GM10248 (cell line): ENCODE results near the gene ACTR3C.

Experiments used
- CTCF ChIA-PET: fragments of 300-600 bp; sonication (Branson Sonifier 250); formaldehyde crosslinking; extraction: SDS; loops from one replicate; lab custom pipeline; 2021; ENCODE audit warnings: antibody characterized with exemption; lab: Yijun Ruan, JAX
- POLR2A ChIA-PET: fragments of 350-650 bp; sonication (Branson Sonifier 250); formaldehyde crosslinking; extraction: SDS; loops from one replicate; lab custom pipeline; 2020; ENCODE audit warnings: antibody characterized with exemption; lab: Yijun Ruan, JAX
- DNase-seq: peaks from one replicate; pipeline ENCODE4 v3.0.0; 2012; ENCODE audit errors: extremely low spot score
- TF ChIP-seq, protein P1 (sequence below): IDR thresholded peaks from 2 replicates; pipeline ENCODE4 v1.5.1; 2012; ENCODE audit warnings: mild to moderate bottlenecking, low read depth; ENCODE audit errors: extremely low read depth, missing control alignments, control extremely low read depth

ACTR3C gene

DNA sequence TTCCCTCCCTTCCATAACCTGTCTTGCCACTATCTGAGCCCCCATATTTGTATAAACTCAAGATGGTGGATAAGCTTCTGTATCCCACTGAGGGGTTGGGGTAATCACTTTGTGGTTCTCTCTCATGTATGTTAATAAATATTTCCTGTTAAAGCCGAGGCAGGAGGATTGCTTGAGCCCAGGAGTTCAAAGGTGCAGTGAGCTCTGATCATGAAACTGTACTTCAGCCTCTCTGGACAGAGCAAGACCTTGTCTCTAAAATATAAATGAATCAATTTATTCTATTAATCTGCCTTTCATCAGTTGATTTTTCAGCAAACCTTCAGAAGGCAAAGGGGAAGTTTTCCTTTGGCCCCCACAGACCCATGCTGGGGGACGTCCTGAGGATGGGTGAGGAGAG lies 19.9 kb upstream of the ACTR3C start:
- ChIA-PET POLR2A (no interaction called here), CTCF (interaction anchor here (1.0 to 6.1 kb wide), 2 partner anchors 13 to 22 kb away, joined by 3 to 48 read pairs; no protein-coding TSS in a partner anchor)
- no peak for DNase-seq
- TF ChIP-seq, protein P1, sequence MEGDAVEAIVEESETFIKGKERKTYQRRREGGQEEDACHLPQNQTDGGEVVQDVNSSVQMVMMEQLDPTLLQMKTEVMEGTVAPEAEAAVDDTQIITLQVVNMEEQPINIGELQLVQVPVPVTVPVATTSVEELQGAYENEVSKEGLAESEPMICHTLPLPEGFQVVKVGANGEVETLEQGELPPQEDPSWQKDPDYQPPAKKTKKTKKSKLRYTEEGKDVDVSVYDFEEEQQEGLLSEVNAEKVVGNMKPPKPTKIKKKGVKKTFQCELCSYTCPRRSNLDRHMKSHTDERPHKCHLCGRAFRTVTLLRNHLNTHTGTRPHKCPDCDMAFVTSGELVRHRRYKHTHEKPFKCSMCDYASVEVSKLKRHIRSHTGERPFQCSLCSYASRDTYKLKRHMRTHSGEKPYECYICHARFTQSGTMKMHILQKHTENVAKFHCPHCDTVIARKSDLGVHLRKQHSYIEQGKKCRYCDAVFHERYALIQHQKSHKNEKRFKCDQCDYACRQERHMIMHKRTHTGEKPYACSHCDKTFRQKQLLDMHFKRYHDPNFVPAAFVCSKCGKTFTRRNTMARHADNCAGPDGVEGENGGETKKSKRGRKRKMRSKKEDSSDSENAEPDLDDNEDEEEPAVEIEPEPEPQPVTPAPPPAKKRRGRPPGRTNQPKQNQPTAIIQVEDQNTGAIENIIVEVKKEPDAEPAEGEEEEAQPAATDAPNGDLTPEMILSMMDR = no peak

DNA sequence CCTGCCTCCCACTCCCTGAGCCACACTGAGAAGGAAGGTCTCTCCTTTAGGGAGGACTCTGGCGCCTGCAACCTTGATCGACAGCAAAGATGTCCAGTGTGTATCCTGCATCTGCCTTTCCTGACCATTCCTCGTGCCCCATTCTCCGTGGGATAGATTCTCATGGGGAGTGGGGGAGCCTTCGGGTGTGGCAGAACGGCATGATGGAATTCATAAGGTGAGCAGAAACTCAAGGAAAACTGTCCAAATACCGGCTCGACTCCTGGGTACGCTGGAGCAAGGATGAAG lies 18.7 kb upstream of the ACTR3C start:
- ChIA-PET CTCF (no interaction called here), POLR2A (no interaction called here)
- DNase-seq = no peak
- TF ChIP-seq, protein P1 = no peak

DNA sequence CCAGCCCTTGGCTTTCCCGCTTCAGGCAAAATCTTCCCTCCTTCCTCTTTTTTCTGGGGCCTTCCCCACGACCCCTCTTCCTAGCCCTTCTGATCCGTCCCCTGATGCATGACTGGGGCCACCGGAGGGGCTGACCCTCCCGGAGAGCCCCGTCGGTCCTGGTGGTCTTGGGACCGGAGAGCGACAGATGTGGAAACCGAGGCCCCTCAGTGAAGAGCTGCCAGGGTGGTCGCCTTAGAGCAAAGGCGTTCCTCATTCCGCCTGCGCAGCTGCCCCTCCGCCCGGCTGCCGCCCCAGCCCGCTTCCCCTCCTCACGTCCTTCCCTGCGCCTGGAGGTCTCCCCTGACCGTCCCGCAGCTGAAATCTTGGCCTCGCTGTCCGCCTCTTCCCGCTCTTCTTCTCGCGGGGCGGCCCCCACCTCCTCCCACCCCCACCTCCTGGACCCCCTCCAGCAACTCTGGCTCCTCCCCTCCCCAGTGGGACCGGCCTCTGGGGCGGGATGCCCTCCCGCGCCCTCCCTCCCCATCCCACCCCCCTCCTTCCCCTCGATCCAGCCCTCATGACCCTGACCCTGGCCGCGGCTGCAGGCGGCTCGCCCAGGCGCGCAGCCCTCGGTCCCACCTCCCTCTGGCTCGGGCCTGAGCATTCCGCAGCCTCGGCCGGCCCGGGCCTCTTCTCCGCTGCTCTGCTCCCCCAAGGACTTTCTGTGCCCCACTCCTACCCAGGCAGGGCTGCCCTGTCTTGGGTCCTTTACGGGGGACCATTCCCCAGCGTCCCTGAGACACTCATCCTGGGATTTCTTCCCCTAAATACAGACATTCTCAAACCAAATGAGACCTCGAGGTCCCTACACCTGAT lies 18.1 kb upstream of the ACTR3C start, which contains the start of gene RARRES2:
TSS of gene RARRES2 (minus strand) at position 367 of the 858 bp plus-strand sequence. CDS start 1,020 bp downstream, outside the sequence.
- DNase-seq = no peak
- POLR2A ChIA-PET = no interaction called here
- CTCF ChIA-PET = no interaction called here
- TF ChIP-seq, protein P1 = no peak

DNA sequence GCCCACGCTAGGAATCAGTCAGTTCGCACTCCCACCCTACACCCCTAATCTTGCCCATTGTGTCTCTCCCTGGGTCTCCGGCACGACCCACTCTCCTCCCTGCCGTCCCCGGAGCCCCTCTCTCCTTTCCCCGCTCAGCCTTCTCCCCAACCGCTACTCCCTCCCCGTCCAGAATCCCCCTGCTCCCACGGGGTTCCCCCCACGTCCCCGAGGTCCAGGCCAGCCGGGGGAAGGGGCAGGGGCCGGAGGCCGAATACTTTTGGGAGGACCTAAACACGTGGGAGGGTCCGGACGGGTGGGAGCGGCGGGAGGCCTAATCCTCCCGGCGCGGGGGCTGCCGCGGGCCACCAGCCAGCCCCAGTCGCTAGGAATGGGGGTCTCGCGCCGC lies 17.5 kb upstream of the ACTR3C start:
- ChIA-PET POLR2A (interaction anchor here (1.1 kb wide), 1 partner anchor 14 kb away, joined by 4 read pairs; no protein-coding TSS in a partner anchor), CTCF (interaction anchor here (1.3 kb wide), 1 partner anchor 12 kb away, joined by 3 read pairs; no protein-coding TSS in a partner anchor)
- no peak for DNase-seq
- TF ChIP-seq, protein P1 = no peak

DNA sequence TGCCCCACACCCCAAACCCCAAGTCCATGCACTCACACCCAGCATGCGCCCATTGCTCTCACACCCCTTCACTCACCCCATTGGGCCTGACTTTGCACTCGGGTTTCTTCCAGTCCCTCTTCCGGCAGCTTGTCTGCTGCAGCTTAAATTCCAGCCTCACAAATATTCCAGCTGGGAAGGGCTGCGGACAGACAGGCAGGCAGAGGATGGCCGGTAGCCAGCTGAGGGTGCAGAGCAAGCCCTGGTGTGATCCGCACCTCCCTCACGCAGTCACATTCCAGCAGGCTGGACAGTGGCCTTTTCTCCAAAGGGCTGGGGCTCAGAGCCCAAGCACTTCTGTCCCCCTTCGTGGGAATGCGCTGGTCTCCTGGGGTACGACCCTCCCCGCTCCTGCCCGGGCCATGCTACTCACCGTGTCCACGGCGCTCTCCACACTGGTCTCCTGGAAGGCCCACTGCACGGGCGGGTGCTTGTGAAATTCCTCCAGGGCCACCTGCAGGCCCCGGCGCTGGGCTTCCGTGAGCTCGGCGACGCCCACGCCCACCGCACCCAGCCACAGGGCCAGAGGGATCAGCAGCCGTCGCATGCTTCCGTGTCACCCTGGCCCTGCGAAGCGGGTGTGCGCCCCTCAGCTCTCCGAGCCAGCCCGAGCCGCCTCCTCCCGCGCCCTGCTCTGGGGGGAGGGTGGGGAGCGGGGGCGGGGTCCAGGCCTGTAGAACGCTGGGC lies 16.8 kb upstream of the ACTR3C start:
- POLR2A ChIA-PET = interaction anchor here (1.1 kb wide), 1 partner anchor 14 kb away, joined by 4 read pairs; no protein-coding TSS in a partner anchor
- TF ChIP-seq, protein P1 = no peak

DNA sequence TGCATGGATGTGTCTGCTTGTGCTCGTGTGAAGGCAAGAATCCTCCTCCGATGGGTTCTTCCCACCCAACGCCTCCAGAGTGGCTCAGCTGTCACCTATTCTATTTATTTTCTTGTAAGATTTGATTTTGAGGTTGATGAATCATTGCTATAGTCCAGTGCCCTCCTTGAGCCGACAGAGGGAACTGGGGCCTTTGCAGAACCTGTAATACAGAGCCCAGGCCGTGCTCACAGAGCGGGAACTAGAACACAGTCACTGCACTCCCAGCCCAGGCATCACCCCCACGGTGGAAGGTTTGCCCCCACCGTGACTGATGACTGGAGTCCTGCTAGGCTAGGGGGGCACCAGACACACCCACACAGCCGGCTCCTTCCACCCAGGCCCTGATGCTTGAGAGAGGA lies 16.1 kb upstream of the ACTR3C start:
- POLR2A ChIA-PET = no interaction called here
- TF ChIP-seq, protein P1 = no peak
- DNase-seq = no peak
- CTCF ChIA-PET = interaction anchor here (1.3 kb wide), 1 partner anchor 10 kb away, joined by 3 read pairs; no protein-coding TSS in a partner anchor

More for the DNA sequence above, 16.8 kb upstream of the ACTR3C start:
- DNase-seq = no peak
- CTCF ChIA-PET = interaction anchor here (1.3 kb wide), 1 partner anchor 11 kb away, joined by 3 read pairs; no protein-coding TSS in a partner anchor
